Measurements from ENCODE around the gene FGGY.

Gene FGGY

GRCh38 chr1:59391212-59392179 lies 94.6 kb downstream of the FGGY start:
- DNase-seq: no peak

DNA sequence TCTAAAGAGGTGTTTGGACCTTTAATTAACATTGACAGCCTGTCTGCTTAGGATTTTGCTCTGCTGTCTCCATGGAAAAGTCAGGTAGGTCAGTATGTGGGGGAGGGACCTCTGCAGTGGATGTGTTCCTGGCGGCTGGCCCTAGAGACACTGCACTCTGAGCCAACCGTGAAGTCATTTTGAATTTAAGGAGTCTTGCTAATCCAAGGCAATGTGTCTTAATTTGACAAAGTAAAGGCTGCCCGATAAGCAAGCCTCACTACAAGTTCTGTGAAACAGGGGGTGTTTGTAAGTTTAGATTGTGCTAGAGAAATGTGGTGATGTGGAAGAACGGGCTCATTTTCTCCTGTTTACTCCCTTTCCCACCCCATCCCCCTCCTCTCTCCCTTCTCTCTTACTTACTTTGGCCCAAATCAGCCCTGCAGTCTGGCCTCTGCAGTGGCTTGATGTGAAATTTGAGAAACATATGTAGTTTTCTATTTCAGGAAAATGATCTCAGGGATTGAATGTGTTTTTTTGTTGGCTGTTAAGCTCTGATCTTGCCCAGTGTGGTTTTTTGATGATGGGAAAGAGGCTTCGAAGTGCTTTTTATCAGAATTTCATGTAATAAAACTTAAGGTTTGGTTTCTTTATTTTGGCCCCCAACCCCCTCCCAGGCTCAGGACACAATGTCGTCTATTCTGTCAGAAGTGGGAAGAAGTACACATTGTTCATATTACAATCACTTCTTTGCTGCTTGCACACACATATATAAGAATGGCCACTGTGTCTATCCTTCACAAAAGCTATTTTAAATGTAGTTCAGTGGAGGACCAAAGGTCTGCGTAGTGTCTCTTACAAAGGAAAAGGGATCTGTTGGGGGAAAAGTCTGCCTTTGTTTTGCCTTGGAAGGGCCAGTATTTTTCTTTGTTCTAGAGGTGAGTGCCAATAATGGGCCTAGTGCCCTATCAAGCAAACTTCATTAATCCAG lies 96.6 kb downstream of the FGGY start:
- no peak for DNase-seq

DNA sequence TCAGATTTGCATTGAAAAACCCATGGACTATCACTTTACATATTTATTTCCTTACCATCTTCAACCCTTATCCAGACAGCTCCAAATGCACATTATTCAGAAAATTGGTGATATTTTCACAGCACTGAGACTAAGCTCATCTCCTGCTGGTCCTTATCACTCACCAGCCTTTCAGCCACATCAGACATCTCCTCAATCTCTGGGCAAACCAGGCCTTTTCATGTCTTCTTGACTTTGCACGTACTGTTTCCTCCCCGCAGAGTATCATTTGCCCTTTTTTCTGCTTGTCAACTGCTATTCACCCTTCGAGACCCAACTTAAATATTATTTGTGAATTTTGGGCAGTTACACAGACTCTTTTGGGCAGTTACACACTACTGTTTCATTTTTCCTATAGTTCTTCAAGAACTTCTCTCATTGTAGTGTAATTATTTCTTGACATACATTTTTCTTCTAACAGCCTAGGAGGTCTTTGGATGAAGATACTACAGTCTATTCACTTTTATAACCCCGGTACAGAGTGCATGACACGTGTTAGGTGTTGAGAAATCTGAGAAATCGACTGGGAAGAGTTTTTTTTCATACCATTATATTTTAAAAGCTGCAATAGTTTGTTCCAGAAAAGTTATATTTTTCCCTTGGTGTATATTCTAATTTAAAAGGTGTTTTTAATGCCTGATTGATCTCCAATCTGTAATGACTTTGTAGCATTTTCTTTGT lies 98.0 kb downstream of the FGGY start:
- no peak for DNase-seq

DNA sequence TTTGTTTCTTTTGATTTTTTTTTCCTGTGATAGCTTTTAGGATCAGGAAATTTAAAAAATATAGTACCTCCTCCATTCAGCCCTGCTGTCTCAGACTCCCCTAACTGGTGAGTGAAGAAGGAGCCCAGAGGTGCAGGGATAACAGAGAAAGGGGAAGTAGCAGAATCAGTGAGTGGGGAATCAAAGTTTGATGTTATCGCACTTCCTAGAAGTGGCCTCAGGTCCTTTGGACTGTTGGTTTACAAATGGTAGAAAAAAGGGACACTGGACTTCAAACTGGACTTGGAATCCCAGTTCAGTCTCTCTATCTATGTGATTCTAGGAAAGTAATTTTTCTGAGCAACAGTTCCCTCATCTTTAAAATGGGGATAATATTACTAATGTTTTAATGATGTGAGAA lies 99.5 kb downstream of the FGGY start:
- DNase-seq: no peak

- no peak for DNase-seq
Observed at GRCh38 chr1:59397139-59397858, 100.4 kb downstream of the FGGY start.

GRCh38 chr1:59399642-59400041 lies 102.7 kb downstream of the FGGY start:
- DNase-seq: no peak

DNA sequence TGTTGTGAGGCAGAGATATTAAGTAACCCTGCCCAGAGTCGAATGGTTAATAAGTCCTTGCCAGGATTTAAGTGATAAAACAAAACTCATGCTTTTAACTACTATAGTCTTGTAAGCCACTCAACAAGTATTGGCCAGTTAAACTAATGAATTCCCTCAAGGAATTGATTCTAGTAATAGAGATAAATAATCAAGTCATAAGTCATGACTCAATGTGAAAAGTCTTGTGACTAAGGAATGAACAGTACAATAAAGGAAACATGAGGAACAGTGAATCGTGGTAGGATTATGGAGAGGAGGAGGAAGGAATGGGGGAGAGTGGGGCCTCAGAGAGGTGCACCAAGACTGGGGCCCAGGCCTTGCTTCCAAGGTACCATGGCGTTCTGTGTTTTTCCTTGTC lies 104.7 kb downstream of the FGGY start:
- DNase-seq: no peak

DNA sequence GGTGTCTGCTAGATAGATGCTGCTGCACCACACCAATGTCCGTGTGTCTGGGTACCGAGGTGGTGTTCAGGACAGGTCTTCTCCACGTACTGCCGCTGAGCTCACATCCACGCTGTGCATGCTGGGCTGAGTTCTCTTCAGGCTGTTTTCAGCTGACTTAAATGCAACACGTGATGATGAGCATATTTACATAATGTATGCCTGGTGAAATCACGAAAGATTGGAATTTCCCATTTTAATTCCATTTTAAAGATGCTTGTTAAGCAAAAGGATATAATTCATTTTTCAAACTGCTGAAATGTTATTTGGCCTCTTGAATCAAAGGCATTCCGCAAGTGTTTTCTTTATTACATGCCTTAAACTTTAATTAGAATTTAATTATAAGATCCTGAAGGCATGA lies 107.9 kb downstream of the FGGY start:
- no peak for DNase-seq

- no peak for DNase-seq
Observed at GRCh38 chr1:59406437-59407164, 109.7 kb downstream of the FGGY start.

GRCh38 chr1:59408608-59409240 lies 111.8 kb downstream of the FGGY start:
- DNase-seq: no peak

DNA sequence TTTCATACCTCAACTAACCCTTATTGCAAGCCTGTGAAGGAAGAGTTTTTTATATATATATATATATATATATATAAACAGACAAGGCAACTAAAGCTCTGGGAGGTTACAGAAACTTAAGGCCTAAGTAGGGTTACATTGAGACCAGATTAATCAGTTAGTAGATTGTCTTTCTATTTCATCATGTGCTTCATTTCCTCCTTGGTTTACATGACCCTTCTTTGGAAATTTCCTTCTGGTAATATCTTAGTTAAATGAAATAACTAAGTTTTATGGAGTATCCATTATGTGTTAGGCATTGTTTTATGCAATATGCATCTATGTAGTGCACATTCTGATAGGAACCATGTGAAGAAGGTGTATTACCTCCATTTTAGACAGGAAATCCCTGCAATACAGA lies 112.7 kb downstream of the FGGY start:
- no peak for DNase-seq

DNA sequence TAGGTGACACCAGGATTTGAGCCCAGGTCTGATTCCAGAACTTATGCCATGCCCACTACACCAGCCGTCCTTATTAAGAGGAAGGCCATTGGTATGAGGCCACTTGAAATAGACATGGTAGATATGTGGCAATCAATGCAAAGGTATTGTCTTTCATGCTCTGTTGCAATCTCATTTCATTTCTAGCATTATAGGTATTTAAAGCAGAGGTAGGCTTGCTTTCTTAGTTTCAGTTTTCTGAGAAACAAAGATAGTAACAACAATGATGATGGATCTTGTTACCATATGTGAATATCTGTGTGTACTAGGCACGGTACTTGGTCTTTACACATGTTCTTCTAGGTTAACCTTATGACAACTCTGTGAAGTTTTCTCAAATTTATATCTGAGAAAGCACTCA lies 113.1 kb downstream of the FGGY start:
- no peak for DNase-seq

- DNase-seq: no peak
Observed at GRCh38 chr1:59410457-59410856, 113.6 kb downstream of the FGGY start.

GRCh38 chr1:59411147-59411546 lies 114.3 kb downstream of the FGGY start:
- no peak for DNase-seq

DNA sequence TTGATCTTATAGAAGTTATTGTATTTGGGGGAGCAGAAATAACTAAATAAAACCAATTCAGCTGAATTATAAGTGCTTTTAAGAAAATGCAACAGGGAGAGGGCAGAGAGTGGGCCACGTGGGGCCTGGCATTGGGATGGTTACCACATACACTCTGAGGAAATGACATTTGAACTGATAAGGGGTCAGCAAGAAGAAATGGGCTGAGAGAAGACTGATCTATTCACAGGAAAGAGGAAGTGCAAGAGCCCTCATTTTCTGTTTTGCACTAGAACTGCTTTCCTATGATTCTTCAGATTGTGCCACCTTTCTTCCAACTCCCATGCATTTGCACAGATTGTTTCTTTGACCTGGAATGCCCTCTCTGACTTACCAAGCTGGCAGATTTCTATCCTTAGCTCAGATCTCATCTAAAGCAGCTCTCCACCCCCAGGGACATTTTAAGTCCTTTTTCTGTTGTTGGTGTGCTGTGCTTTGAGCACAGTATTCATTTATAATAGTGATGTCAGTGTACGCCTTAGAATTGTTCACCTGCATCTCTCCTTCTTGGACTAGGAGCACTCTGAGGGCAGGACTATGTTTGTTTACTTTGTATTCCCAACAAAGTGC lies 115.9 kb downstream of the FGGY start:
- DNase-seq: no peak

GRCh38 chr1:59413327-59413720 lies 116.4 kb downstream of the FGGY start:
- no peak for DNase-seq

DNA sequence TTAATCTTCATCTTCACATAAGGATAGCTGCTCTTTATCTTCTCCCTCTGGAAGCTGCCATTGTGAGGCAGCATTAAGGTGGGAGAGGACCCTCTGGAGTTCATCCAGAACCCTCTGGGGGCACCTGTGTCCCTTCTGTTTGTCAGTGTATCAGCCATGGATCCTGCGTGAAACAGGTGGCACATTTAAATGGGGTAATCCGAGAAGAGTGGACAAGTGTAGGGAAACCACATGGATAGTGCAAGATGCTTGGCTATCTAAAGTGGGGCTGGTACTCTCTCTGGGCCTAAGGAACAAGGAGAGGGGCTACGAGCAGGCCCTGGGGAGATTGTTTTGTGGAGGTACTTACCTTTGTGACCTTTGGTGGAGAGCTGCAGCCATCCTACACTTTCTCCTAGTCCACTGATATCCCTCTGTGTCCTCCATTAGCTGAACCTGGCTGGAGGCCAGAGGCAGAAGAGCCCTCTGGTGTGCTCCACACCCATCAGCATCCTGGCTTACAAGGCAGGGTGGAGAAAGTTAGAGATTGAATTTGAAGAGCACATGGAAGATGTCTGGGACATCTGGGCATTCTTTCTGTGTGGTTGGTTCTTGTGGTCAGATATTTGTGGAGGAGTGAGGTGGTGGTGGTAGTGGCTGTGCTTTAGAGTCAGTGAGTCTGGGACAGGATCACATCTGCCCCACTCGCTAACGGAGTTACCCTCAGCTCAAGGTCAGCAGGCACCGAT lies 117.7 kb downstream of the FGGY start:
- no peak for DNase-seq

GRCh38 chr1:59415286-59415850 lies 118.5 kb downstream of the FGGY start:
- DNase-seq: no peak

- no peak for DNase-seq
Observed at GRCh38 chr1:59415881-59416280, 119.0 kb downstream of the FGGY start.

DNA sequence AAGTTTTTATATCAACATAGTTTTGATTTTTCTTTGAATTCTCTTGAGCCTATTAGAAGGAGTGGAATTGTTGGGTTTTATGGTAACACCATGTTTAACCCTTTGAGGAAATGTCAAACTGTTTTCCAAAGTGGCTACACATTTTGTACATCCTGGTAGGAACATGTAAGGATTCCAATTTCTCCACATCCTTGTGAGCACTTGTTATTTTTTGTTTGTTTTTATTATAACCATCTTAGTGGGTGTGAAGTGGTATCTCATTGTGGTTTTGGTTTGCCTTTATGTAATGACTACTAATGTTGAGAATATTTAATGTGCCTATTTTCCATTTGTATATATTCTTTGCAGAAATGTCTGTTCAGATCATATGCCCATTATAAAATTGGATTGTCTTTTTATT lies 120.5 kb downstream of the FGGY start:
- no peak for DNase-seq
